MG63 (cell line): ENCODE data around the gene MCM10. TPM values are rescaled to one million over a fixed set of nuclear protein-coding genes. Genes with fewer than 3 reads are reported as not detected.

Source experiments
- DNase-seq: peaks from one replicate; pipeline ENCODE4 v3.0.0-alpha.2; 2020
- H3K27me3 ChIP-seq: fragments of 250-450 bp; sonication (Bioruptor Pico); 2 replicates; pipeline ENCODE4 v1.5.1; 2020; ENCODE audit warnings: mild to moderate bottlenecking, moderate library complexity
- H3K36me3 ChIP-seq: fragments of 250-450 bp; sonication (Bioruptor Pico); 2 replicates; pipeline ENCODE4 v1.5.1; 2020; ENCODE audit warnings: mild to moderate bottlenecking, moderate library complexity
- H3K4me3 ChIP-seq: fragments of 250-450 bp; sonication (Bioruptor Pico); 2 replicates; pipeline ENCODE4 v1.5.1; 2020; ENCODE audit warnings: mild to moderate bottlenecking, moderate library complexity
- H3K9me3 ChIP-seq: fragments of 250-450 bp; sonication (Bioruptor Pico); 2 replicates; pipeline ENCODE4 v1.5.1; 2020; ENCODE audit warnings: mild to moderate bottlenecking, moderate library complexity
- total RNA-seq: library from RNA; depleted of rRNA; stranded (reverse); fragments of >200 nt; shearing (Covaris generic); gene quantifications from 2 replicates; pipeline ENCODE4 v1.2.3, GENCODE V29; 2014; ENCODE audit warnings: low replicate concordance

Gene MCM10
- total RNA-seq, 1 experiment from 2014 or later, result 16.3 TPM

- DNase-seq, result no peak
- H3K27me3 ChIP-seq, result no peaks in the 10 kb centered on the region
- H3K36me3 ChIP-seq, result peaks cover 53% of the 10 kb centered on the region
- H3K4me3 ChIP-seq, result no peak overlapping the region
- no peaks in the 10 kb centered on the region for H3K9me3 ChIP-seq
Measured at GRCh38 chr10:13193637-13194036, 32.3 kb downstream of the MCM10 start.

GRCh38 chr10:13195016-13195415 is 33.7 kb downstream of the MCM10 start:
- H3K4me3 ChIP-seq, result no peak overlapping the region
- DNase-seq, result no peak
- H3K27me3 ChIP-seq, result no peaks in the 10 kb centered on the region
- H3K9me3 ChIP-seq, result no peaks in the 10 kb centered on the region
- H3K36me3 ChIP-seq, result peaks cover 56% of the 10 kb centered on the region

- Histone ChIP-seq H3K4me3 (no peak overlapping the region), H3K36me3 (peaks cover 39% of the 10 kb centered on the region), H3K27me3 (no peaks in the 10 kb centered on the region), H3K9me3 (no peaks in the 10 kb centered on the region)
- DNase-seq, result no peak
Measured at GRCh38 chr10:13201132-13201531, 39.8 kb downstream of the MCM10 start.

GRCh38 chr10:13206091-13206490 is 44.7 kb downstream of the MCM10 start:
- Histone ChIP-seq H3K4me3 (no peak overlapping the region), H3K9me3 (no peaks in the 10 kb centered on the region), H3K36me3 (peaks cover 24% of the 10 kb centered on the region), H3K27me3 (no peaks in the 10 kb centered on the region)
- DNase-seq, result no peak

- DNase-seq, result no peak
- H3K27me3 ChIP-seq, result no peaks in the 10 kb centered on the region
- no peaks in the 10 kb centered on the region for H3K9me3 ChIP-seq
- no peak overlapping the region for H3K4me3 ChIP-seq
- peaks cover 26% of the 10 kb centered on the region for H3K36me3 ChIP-seq
Measured at GRCh38 chr10:13206546-13207443, 45.4 kb downstream of the MCM10 start.

GRCh38 chr10:13213163-13213562 is 51.8 kb downstream of the MCM10 start:
- no peak overlapping the region for H3K4me3 ChIP-seq
- no peak for DNase-seq
- peaks cover 12% of the 10 kb centered on the region for H3K36me3 ChIP-seq
- no peaks in the 10 kb centered on the region for H3K9me3 ChIP-seq
- no peaks in the 10 kb centered on the region for H3K27me3 ChIP-seq

GRCh38 chr10:13218878-13219277 is 57.5 kb downstream of the MCM10 start:
- Histone ChIP-seq H3K36me3 (no peaks in the 10 kb centered on the region), H3K4me3 (no peak overlapping the region), H3K9me3 (no peaks in the 10 kb centered on the region), H3K27me3 (no peaks in the 10 kb centered on the region)
- no peak for DNase-seq

GRCh38 chr10:13219685-13220670 is 58.6 kb downstream of the MCM10 start:
- Histone ChIP-seq H3K27me3 (no peaks in the 10 kb centered on the region), H3K4me3 (no peak overlapping the region), H3K36me3 (no peaks in the 10 kb centered on the region), H3K9me3 (no peaks in the 10 kb centered on the region)
- DNase-seq, result peak; percentile 6

- Histone ChIP-seq H3K9me3 (no peaks in the 10 kb centered on the region), H3K36me3 (no peaks in the 10 kb centered on the region), H3K27me3 (no peaks in the 10 kb centered on the region), H3K4me3 (no peak overlapping the region)
- no peak for DNase-seq
Measured at GRCh38 chr10:13221572-13221971, 60.2 kb downstream of the MCM10 start.

GRCh38 chr10:13222151-13222550 is 60.8 kb downstream of the MCM10 start:
- no peak overlapping the region for H3K4me3 ChIP-seq

GRCh38 chr10:13222566-13222965 is 61.2 kb downstream of the MCM10 start:
- Histone ChIP-seq H3K36me3 (no peaks in the 10 kb centered on the region), H3K4me3 (no peak overlapping the region), H3K27me3 (no peaks in the 10 kb centered on the region), H3K9me3 (no peaks in the 10 kb centered on the region)
- DNase-seq, result no peak

More at GRCh38 chr10:13222151-13222550, 60.8 kb downstream of the MCM10 start:
- Histone ChIP-seq H3K9me3 (no peaks in the 10 kb centered on the region), H3K36me3 (no peaks in the 10 kb centered on the region), H3K27me3 (no peaks in the 10 kb centered on the region)
- DNase-seq, result no peak

GRCh38 chr10:13223241-13223640 is 61.9 kb downstream of the MCM10 start:
- no peak for DNase-seq
- no peaks in the 10 kb centered on the region for H3K9me3 ChIP-seq
- H3K36me3 ChIP-seq, result no peaks in the 10 kb centered on the region
- no peak overlapping the region for H3K4me3 ChIP-seq
- no peaks in the 10 kb centered on the region for H3K27me3 ChIP-seq

- no peak overlapping the region for H3K4me3 ChIP-seq
Measured at GRCh38 chr10:13224210-13224995, 63.0 kb downstream of the MCM10 start.

GRCh38 chr10:13225601-13226000 is 64.2 kb downstream of the MCM10 start:
- DNase-seq, result no peak
- H3K4me3 ChIP-seq, result no peak overlapping the region
- no peaks in the 10 kb centered on the region for H3K9me3 ChIP-seq
- no peaks in the 10 kb centered on the region for H3K36me3 ChIP-seq
- H3K27me3 ChIP-seq, result no peaks in the 10 kb centered on the region

More at GRCh38 chr10:13224210-13224995, 63.0 kb downstream of the MCM10 start:
- no peak for DNase-seq
- H3K36me3 ChIP-seq, result no peaks in the 10 kb centered on the region
- H3K9me3 ChIP-seq, result no peaks in the 10 kb centered on the region
- no peaks in the 10 kb centered on the region for H3K27me3 ChIP-seq

- Histone ChIP-seq H3K9me3 (no peaks in the 10 kb centered on the region), H3K36me3 (no peaks in the 10 kb centered on the region)
Measured at GRCh38 chr10:13227031-13227430, 65.7 kb downstream of the MCM10 start.

GRCh38 chr10:13231190-13231589 is 69.8 kb downstream of the MCM10 start:
- DNase-seq, result no peak
- H3K4me3 ChIP-seq, result no peak overlapping the region
- H3K9me3 ChIP-seq, result no peaks in the 10 kb centered on the region
- no peaks in the 10 kb centered on the region for H3K36me3 ChIP-seq
- H3K27me3 ChIP-seq, result no peaks in the 10 kb centered on the region

More at GRCh38 chr10:13227031-13227430, 65.7 kb downstream of the MCM10 start:
- no peak for DNase-seq
- H3K27me3 ChIP-seq, result no peaks in the 10 kb centered on the region
- H3K4me3 ChIP-seq, result no peak overlapping the region
